Smooth muscle cell of trachea (primary cell): ENCODE data around the gene BST2. TPM values are rescaled to one million over a fixed set of nuclear protein-coding genes. Genes with fewer than 3 reads are reported as not detected.

Experiments
- total RNA-seq: library from RNA; depleted of rRNA; stranded (reverse); fragments of >200 nt; gene quantifications from 2 replicates; pipeline ENCODE4 v1.2.1, GENCODE V29; 2014

BST2 gene, protein sequence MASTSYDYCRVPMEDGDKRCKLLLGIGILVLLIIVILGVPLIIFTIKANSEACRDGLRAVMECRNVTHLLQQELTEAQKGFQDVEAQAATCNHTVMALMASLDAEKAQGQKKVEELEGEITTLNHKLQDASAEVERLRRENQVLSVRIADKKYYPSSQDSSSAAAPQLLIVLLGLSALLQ
- 0.99 and 3.8 TPM in 2 replicates for total RNA-seq

DNA sequence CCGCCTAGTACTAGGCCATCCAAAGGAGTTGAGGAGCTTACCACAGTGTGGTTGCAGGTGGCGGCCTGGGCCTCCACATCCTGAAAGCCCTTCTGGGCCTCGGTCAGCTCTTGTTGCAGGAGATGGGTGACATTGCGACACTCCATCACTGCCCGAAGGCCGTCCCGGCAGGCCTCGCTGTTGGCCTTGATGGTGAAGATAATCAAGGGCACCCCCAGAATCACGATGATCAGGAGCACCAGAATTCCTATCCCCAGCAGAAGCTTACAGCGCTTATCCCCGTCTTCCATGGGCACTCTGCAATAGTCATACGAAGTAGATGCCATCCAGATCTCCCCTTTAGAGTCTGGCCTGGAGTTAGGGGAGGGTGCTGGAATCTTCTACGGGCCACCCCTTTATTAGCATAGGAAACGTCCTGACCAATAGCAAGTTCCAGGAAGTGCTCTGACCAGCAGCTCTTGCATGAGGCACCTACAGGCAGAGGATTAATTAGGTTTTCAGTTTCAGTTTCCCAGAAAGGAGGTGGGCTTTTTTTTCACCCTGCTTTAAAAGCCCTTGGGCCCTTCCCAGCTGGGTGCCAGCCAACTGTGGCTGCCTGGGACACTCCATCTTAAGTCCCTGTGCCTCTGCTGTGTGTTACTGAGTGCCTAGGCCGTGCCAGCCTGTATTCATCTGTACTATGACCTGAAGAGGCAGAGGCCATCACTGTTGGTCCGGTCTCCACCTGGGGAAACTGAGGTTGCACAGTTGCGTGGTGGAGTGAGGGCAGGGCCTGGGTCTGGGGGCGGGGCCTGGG lies at the start of gene BST2:
TSS of gene BST2 (minus strand) at position 381 of the 796 bp plus-strand sequence. CDS start at position 326, 55 bp downstream.

DNA sequence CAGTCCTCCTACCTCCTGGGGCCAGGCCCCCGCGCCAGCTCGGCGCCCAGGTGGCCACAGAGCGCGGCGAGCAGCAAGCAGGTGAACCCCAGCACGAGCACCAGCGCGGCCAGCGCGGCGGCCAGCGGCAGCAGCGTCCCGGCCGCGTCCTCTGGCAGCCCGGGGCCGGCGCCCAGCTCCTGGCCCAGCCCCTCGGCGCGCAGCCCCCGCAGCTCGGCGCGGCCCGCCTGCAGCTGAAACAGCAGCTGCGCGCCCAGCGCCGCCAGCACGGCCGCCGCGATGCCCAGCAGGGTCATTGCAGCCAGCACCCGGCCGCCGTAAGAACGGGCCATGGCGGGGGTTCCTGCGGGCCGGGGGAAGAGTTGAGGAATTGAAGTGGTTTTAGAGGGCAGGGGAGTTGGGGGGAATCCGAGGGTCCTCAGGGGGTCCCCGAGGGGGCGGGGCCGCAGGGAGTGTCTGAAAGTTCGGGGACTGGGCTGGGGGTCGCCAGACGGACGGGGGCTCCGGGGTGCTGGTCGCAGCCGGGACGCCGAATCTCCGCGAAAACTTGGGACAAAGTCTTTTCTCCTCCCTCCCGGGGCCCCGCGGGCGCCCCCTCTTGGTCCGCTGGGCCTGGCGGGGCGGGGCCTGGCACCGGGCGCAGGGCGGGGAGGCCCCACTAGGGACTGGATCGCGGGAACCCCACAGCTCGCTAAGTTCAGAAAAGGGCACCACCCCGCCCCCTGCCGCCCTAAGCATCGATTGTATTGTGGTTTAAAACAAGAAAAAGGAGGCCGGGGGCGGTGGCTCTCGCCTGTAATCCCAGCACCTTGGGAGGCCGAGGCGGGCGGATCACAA lies 42.9 kb upstream of the BST2 start, which contains the start of gene TMEM221:
TSS of gene TMEM221 (minus strand) at position 538 of the 837 bp plus-strand sequence. CDS start at position 332, 206 bp downstream.

DNA sequence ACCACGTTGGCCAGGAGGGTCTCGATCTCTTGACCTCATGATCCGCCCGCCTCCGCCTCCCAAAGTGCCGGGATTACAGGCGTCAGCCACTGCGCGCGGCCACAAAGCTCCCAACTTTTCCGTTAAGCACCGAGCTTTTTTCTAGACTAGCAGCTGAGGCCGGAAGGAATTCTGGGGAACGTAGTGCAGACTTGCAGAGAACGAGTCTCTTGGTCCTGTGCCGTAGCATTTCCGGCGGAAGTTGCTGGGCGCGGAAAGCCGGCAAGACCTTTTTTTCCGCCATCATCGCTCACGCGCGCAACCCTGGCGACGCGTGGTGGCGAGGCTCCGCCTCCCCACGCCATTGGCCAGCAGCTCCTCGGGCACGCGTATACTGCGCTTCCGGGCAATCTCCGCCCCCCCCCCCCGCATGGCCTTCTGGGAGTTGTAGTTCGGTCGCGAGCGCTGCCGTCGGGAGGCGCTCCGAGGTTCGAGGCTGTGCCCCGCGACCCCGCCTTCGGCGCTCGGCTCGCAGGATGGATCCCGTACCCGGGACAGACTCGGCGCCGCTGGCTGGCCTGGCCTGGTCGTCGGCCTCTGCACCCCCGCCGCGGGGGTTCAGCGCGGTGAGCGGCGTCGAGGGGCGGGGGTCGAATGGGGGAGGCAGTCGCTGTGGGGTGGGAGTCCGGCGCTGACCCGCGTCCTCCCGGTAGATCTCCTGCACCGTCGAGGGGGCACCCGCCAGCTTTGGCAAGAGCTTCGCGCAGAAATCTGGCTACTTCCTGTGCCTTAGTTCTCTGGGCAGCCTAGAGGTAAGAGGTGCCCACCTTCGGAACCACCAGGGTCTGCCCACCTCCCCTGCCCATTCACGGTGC lies 14.4 kb upstream of the BST2 start, which contains the start of gene MVB12A:
TSS of gene MVB12A (plus strand) at position 427 of the 854 bp plus-strand sequence. CDS start at position 516, 89 bp downstream.

DNA sequence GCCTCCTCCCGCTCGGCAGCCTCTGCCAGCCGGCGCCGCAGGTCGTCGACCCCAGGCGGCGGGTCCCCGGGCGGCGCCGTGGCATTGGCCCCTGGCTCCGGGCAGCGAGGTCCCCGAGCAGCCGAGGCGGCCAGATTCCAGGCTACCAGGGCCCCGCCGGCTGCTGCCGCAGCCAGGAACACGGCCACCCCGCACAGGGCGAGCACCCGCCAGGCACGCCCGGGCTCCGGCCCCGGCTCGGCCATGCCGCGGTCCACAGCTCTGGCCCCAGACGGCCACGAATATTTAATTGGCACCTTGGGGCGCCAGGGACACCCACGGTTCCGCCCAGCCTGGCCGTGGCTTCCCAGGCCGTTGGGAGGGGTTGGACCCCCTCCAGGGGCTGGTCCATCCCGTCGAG lies 11.5 kb downstream of the BST2 start, which contains the start of gene CCDC194:
TSS of gene CCDC194 (minus strand) at position 283 of the 400 bp plus-strand sequence. CDS start at position 245, 38 bp downstream.

DNA sequence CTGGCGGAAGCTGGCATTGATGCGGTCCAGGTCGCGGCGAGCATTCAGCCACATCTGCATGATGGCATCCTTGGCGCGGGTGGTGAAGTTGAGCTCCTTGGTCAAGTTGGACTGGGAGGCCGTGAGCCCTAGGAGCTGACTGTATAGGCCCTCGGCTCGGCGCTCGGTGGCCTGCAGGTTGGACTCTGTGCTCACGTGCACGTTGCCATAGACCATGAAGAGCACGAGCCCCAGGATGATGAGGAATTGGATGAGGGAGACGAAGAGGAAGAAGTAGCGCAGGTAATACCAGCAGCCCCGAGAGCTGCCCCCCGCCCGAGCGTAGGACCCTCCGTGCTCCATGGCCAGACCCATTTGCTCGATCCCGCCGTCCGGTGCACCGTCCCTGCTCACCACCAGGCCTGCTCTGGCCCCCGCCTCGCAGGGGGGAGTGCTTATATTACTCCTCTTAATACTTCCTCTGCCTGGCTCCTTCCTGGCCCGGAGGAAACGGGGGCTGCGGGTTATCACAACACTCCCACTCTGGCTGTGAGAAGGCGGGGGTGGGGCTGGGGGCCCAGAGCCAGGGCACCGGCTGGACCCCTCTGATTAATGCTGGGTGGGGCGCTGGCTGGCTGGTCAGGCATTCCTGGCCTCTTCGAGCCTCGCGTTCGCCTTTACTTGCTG lies 28.4 kb downstream of the BST2 start, which contains the start of gene PLVAP:
TSS of gene PLVAP (minus strand) at position 408 of the 666 bp plus-strand sequence. CDS start at position 354, 54 bp downstream.

Other genes starting within 250 kb of the BST2 start
- 17.9 and 25.5 TPM in 2 replicates for gene USE1, start 190.3 kb downstream of the BST2 start, total RNA-seq
- 3.1 and 3.8 TPM in 2 replicates for gene OCEL1, start 179.4 kb downstream of the BST2 start, total RNA-seq
- 34.8 and 67.5 TPM in 2 replicates for gene NR2F6, start 159.7 kb downstream of the BST2 start, total RNA-seq
- gene USHBP1, start 140.9 kb downstream of the BST2 start, total RNA-seq, result 0.15 TPM in 1 of 2 replicates, not detected in the other
- gene BABAM1, start 138.2 kb downstream of the BST2 start, total RNA-seq, result 97.9 and 121 TPM in 2 replicates
- gene ANKLE1, start 123.7 kb downstream of the BST2 start, total RNA-seq, result 0.17 and 0.44 TPM in 2 replicates
- 19.3 and 21.0 TPM in 2 replicates for gene ABHD8, start 102.2 kb downstream of the BST2 start, total RNA-seq
- 38.4 and 47.5 TPM in 2 replicates for gene MRPL34, start 99.8 kb downstream of the BST2 start, total RNA-seq
- gene DDA1, start 96.1 kb downstream of the BST2 start, total RNA-seq, result 12.2 and 12.9 TPM in 2 replicates
- 4.1 and 7.7 TPM in 2 replicates for gene ANO8, start 70.8 kb downstream of the BST2 start, total RNA-seq
- gene GTPBP3, start 68.1 kb downstream of the BST2 start, total RNA-seq, result 11.4 and 19.8 TPM in 2 replicates
- gene PLVAP, start 28.3 kb downstream of the BST2 start, total RNA-seq, result 0.29 TPM in 1 of 2 replicates, not detected in the other
- gene CCDC194, start 11.4 kb downstream of the BST2 start, total RNA-seq, result 0.15 and 0.17 TPM in 2 replicates
- 49.2 and 59.2 TPM in 2 replicates for gene MVB12A, start 14.4 kb upstream of the BST2 start, total RNA-seq
- gene TMEM221, start 43.0 kb upstream of the BST2 start, total RNA-seq, result 0.33 TPM in 1 of 2 replicates, not detected in the other
- gene NXNL1, start 55.3 kb upstream of the BST2 start, total RNA-seq, result not detected in 2 replicates
- 33.6 and 62.2 TPM in 2 replicates for gene SLC27A1, start 64.9 kb upstream of the BST2 start, total RNA-seq
- 65.5 and 119 TPM in 2 replicates for gene PGLS, start 106.0 kb upstream of the BST2 start, total RNA-seq
- 93.1 and 100 TPM in 2 replicates for gene COLGALT1, start 150.0 kb upstream of the BST2 start, total RNA-seq